A549 (cell line): ENCODE results near the gene ITGA7.

Experiments used
- JUN ChIP-seq, 2 experiments: fragments of >200 bp; sonication (Bioruptor Twin); formaldehyde crosslinking; IDR thresholded peaks; 2 replicates in 1 of 2; 3 replicates in 1 of 2; pipeline ENCODE4 v1.6.1; 2016 to 2017
- MYC ChIP-seq: IDR thresholded peaks from 2 replicates; pipeline ENCODE4 v1.6.1; 2012; ENCODE audit warnings: mild to moderate bottlenecking, inconsistent platforms, low read length, improper control_type of control experiment, borderline replicate concordance
- NFE2L2 ChIP-seq: fragments of 150-350 bp; conservative IDR thresholded peaks from 2 replicates; pipeline ENCODE4 v1.6.1; 2014; ENCODE audit warnings: low read length
- POLR2A ChIP-seq: IDR thresholded peaks from 2 replicates; pipeline ENCODE4 v1.6.1; 2012; ENCODE audit warnings: mild to moderate bottlenecking, low read length
- TF ChIP-seq, protein P1 (sequence below): fragments of >200 bp; sonication (Bioruptor Twin); formaldehyde crosslinking; IDR thresholded peaks from 3 replicates; pipeline ENCODE4 v1.5.1; 2016

GRCh38 chr12:55694651-55695050, 13.1 kb downstream of the ITGA7 start:
- TF ChIP-seq POLR2A (no peak), MYC (no peak), NFE2L2 (no peak), JUN (IDR thresholded peaks at IDR 0.05) (no peak)
- TF ChIP-seq, protein P1, sequence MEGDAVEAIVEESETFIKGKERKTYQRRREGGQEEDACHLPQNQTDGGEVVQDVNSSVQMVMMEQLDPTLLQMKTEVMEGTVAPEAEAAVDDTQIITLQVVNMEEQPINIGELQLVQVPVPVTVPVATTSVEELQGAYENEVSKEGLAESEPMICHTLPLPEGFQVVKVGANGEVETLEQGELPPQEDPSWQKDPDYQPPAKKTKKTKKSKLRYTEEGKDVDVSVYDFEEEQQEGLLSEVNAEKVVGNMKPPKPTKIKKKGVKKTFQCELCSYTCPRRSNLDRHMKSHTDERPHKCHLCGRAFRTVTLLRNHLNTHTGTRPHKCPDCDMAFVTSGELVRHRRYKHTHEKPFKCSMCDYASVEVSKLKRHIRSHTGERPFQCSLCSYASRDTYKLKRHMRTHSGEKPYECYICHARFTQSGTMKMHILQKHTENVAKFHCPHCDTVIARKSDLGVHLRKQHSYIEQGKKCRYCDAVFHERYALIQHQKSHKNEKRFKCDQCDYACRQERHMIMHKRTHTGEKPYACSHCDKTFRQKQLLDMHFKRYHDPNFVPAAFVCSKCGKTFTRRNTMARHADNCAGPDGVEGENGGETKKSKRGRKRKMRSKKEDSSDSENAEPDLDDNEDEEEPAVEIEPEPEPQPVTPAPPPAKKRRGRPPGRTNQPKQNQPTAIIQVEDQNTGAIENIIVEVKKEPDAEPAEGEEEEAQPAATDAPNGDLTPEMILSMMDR: no peak
